AML-193 (cell line): Measurements from ENCODE around the gene LIN52.
"Not testable (repeated sequence)": the region's sequence is repeated elsewhere in the genome, so short reads cannot be mapped to it uniquely, and the experiment has no call there.

ENCODE experiments used
- DNase-seq, 2 experiments: peaks; one replicate each; lab custom pipeline; 2025; lab: John Stamatoyannopoulos, UW

The LIN52 gene

DNA sequence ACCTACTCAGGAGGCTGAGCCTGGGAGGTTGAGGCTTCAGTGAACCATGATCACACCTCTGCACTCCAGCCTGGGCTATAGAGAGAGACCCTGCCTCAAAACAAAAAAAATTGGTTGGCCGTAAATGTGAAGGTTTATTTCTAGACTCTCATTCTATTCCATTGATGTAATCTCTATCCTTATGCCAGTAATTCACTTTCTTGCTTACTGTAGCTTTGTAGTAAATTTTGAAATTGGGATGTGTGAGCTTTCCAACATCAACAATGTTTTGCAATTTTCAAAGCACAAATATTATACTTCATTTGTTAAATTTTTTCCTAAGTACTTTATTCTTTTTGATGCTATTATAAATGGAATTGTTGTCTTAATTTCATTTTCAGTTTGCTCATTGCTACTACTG is 24.6 kb downstream of the LIN52 start:
- DNase-seq: no peak

DNA sequence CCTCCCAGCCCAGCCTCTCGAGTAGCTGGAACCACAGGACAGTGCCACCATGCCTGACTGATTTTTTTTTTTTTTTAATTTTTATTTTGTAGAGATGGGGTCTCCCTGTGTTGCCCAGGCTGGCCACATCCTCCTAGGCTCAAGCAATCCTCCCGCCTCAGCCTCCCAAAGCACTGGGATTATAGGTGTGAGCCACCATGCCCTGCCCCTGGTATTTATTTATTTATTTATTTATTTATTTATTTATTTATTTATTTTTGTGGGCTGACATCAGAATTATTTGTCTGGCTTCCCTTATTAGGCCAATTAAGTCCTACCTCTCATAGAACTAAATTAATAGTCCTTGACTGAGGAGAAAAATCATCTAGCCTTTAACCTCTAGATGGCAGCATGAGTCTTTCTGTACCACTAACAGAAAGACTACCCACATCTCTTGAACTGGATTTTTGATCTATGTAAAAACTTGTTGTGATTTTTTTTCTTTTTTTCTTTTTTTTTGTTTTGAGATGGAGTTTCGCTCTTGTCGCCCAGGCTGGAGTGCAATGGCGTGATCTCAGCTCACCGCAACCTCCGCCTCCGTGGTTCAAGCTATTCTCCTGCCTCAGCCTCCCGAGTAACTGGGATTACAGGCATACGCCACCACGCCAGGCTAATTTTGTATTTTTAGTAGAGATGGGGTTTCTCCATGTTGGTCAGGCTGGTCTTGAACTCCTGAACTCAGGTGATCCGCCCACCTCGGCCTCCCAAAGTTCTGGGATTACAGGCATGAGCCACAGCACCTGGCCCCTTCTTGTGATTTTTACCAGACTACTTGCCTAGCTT is 26.9 kb downstream of the LIN52 start:
- DNase-seq: peak; percentile 70 to 72

DNA sequence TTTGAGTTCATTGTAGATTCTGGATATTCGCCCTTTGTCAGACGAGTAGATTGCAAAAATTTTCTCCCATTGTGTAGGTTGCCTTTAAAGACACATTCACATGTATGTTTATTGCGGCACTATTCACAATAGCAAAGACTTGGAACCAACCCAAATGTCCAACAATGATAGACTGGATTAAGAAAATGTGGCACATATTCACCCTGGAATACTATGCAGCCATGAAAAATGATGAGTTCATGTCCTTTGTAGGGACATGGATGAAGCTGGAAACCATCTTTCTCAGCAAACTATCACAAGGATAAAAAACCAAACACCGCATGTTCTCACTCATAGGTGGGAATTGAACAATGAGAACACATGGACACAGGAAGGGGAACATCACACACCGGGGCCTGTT is 40.7 kb downstream of the LIN52 start:
- DNase-seq: not testable (repeated sequence)

DNA sequence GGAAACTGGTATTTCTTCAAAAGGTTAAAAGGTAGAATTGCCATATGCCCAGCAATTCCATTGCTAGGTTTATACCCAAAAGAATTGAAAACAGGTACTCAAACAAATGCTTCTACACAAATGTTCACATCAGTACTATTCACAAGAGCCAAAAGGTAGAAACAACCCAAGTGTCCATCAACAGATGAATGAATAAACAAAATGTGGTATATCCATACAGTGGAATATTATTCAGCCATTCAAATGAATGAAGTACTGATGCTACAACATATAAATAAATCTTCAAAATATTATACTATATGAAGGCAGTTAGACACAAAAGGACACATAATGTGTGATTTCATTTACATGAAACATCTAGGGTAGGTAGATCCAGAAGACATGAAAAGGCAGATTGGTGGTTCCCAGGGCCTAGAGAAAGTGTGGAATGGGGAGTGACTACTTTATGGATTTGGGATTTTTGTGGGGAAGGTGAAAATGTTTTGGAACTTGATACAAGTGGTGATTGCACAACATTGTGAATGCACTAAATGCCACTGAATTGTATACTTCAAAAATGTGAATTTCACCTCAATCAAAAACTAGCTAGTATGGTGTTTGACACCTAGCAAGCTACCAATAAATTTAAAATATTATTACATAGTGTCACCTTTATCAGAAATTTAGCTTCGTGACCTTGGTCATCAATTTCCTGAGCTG is 41.7 kb downstream of the LIN52 start:
- no peak for DNase-seq

DNA sequence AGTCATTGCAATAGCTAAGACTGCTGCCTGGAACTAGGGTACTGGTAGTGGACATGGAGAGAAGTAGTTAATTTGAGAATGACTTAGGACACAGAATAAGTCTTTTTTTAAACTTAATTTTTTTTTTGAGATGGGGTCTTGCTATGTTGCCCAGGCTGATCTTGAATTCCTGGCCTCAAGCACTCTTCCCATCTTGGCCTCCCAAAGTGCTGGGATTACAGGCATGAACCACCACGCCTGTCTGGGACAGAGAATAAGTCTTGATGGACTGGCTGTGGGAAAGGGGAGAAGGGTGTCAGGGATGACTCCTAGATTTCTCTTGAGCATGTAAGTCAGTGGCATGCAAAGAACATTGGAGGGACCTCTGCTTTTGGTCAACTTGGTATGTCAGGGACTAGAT is 42.9 kb downstream of the LIN52 start:
- DNase-seq: no peak

DNA sequence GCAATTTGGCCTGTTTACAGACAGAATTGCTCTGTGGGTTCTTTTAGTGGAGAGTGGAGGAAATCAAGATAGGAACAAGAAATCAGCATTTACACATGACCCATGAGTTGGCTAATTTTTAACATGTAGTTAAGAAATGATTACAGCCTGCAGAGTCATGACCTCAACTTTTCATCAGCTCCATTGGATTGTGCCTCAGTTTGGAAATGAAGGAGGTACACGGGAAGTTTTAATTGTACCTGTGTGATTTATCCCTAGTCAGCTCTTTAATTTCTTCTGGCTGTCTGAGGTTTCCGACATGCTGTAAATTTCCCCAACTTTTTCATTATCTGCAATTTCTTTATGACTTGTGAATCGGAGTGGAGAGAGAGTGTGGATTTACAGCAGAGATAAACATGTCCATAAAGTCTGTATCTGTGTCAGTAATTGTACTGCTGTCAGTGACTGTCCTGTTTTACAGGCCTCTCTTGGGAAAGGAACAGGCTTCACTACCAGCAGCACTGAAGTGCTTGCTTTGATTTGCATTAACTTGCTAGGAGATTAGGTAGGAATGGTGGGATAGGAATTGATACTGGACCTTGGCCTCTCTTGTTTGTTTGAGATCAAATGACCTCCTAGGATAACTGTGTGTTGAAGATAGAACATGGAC is 49.2 kb downstream of the LIN52 start:
- DNase-seq: peak in 1 of 2 experiments; percentile 18

DNA sequence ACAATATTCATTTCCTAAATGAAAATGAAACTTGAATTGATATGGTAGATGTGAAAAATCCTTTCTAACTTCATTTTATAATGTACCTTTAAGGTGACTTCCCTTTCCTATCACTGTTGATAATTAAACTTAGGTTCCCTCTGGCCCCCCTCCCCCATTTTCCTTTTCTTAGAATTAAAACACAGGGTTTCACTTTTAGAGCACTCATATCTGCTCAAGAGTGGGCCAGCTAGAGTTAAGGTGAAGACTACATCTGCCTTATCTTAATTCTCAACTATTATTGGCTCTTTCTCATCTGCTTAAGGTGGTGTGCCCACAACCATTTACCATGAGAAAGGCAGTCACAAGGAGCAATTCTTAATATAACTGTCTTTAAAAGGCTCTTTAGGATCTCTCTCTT is 49.7 kb downstream of the LIN52 start:
- DNase-seq: no peak

DNA sequence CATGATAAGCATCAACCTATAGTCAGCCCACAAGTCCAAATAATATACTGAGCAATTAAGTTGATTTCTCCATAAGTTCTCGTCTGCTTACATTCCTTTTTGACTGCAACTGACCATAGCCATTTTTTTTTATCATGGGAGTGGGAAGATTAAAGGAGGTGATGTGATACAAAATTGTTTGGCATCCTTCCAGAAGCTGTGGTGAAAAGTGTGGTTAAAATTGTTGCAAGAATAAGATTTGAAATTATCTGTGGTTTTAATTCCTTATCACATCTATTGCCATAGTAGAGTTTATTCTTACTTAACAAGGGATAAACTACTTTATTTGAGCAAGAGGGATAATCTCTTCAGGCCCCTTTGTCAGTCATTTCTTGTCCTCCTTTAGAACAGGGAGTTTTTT is 50.7 kb downstream of the LIN52 start:
- DNase-seq: no peak

DNA sequence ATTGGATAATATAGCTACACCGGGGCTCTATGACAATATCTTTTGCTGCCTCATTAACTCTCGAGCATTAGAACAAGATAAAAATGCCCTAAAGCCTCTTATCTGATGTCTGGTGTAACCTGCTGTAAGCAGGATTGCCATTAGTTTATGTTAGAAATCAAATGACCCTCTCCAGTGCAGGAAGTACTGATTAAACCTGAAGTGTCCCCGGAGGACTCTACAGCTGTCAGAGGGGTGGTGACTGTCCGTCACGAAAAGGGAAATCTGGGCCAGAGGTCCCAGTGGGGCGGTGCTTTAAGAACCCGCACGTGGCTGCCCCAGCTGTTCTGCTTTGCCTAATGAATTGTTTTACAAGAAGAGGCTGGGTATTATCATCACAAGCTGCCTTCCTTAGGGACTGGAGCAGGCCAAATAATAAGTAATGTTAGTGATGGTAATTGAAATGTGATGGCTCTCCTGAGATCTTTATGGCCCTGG is 55.7 kb downstream of the LIN52 start:
- no peak for DNase-seq

DNA sequence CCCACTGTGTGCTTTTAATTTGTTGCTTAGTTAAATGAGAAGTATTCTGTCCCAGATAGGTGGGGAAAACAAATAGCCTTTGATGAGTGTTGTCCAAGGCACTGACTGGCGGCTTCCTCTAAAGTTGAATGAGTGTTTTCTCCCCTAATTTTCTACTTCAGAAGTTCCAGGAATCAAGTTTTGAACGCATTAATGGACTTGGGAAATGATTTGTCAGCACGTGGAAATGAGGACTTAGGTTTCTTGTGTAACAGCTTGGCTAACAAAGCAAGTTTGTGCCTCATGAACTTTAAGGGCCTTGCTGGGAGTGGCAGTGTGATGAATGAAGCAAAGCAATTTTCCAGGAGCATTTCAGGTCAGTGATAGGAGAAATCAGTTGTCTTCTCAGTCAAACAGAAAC is 56.9 kb downstream of the LIN52 start:
- DNase-seq: no peak

DNA sequence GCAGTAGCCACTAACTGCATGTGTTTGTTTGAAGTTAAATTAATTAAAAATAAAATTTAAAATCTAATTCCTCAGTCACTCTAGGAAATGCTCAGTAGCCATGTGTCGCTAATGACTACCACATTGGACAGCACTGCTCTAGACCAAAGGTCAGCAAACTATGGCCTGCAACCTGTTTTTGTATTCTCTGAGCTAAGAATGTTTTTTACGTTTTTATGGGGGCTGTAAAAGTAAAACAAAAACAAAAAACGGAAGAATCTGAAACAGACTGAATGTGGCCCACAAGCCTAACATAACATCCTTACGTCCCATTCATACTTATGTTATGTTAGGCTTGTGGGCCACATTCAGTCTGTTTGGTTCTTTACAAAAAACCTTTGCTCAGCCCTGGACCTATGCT is 57.8 kb downstream of the LIN52 start:
- DNase-seq: no peak

DNA sequence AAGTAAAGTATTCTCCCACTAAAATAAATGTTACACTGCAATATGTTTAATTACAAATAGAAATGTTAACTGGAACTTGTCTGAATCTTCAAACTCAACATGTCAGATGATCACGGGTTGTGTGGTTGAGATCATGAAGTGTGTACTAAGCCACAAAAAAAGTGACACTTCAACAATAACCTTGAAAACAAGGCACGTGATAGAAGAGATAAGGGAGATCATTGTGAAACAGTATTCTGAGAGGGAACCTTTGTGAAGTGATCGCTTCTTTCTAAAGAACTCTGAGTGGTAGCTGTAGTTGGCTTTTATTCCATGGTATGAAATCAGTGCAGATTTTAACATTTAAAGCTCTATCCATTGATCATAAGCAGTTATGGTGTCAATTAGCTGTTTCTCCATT is 60.0 kb downstream of the LIN52 start:
- no peak for DNase-seq

DNA sequence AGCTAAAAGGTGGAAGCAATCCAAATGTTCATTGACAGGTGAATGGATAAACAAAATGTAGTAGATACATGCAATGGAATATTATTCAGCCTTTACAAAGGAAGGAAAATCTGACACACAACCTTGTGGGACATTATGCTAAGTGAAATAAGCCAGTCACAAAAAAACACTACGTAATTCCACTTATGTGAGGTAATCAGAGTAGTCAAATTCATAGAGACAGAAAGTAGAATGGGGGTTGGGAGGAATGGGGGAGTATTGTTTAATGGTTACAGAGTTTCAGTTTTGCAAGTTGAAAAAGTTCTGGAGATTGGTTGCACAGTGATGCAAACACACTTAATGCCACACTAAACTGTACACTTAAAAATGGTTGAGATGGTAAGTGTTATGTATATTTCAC is 62.8 kb downstream of the LIN52 start:
- DNase-seq: no peak

DNA sequence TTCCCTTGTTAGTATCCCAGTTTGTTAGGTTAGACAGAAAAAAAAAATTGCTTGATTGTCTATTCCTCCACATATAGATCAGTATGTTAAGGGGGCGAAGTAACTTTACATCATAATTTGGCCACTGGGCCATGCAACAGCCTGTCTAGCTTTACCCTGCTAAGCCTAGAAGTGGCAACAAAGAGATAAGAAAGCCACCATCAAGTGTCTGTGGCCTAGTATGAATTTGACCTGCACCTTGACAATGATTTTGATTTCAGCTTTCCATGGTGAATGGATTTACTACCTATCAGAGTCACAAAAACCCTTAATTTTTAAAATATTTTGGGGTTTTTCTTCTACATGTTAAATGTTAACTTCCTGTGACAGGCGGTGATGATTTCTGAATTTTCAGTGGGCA is 63.9 kb downstream of the LIN52 start:
- DNase-seq: no peak

DNA sequence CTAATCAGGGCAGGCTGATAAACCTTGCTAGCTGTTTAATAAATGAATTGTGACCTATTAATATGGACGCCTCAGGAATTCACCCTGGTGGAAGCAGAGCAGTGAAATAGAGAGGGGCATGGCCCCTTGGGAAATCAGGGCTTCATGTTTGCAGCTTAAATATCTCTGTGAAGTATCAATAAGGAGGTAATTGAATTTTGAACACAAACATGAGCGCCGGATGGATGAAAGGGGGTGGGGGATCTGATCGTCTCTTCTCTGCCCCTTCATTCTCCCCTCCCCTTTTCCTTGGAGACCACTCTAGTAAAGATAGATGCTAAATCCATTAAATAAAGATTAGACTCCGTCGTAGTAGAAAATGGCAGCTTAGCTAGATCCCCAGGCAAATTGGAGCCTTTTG is 70.5 kb downstream of the LIN52 start:
- no peak for DNase-seq

DNA sequence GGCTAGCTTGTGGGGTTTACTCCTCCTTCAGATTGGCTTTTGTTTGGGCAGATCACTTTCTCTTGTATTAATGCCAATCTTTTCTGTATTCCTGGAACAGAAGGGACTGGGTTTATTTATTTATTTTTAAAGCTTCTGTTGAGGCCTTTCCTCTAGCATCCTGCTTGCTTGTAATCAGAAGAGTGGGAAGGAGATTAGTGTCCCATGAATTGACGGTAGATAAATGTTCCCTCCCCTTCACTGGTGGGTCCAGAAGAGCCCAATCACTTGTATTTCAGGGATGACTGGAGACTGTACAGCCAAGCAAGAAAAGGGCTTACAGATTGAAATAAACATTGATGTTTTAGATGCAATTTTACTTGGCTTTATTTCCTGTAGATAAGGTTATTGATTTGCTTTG is 71.0 kb downstream of the LIN52 start:
- DNase-seq: no peak

DNA sequence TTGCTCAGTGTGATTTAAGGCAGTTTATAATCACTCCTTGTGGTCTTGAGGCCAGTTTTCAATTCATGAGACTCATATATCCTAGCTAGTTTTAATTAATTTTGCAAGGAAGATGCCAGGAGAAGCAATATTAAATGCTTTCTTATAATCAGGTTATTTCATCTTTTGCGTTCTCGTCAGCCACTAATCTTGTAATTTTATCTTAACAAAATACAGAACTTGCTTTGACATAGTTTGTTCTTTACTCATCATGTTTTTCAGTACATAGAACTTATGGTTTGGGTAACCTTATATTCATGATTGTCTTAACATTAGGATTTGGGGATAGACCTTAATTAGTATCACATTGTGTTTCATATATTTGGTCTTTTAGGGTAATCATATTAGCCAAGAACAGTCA is 76.0 kb downstream of the LIN52 start:
- no peak for DNase-seq

DNA sequence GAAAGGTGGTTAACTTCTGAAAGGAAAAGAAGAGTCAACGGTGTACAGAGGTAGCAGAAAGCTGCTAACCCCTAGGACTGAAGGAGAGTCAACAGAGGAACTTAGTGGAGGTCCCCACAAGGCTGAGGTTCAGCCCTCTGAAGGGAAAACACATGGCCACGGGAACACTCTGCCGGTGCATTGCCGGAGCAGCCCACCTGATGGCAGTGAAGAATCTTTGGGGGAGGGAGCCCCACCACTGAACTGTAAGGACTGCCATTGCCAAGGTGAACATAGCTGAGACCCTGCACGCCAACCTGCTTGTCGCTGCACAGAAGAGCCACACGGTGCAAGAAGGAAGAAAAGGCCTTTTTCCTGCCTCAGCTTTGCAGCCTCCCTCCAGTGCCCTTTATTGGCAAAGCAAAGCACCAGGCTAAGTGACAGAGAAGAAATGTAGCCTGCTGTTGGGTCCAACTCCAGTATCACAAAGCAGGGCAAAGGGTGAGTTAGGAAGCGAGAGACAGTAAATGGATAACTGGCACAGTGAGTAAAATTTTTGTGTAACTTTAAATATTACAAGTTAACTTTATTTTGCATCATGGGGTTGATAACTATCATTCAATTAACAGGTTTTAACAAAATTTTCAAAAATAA is 76.9 kb downstream of the LIN52 start:
- no peak for DNase-seq

DNA sequence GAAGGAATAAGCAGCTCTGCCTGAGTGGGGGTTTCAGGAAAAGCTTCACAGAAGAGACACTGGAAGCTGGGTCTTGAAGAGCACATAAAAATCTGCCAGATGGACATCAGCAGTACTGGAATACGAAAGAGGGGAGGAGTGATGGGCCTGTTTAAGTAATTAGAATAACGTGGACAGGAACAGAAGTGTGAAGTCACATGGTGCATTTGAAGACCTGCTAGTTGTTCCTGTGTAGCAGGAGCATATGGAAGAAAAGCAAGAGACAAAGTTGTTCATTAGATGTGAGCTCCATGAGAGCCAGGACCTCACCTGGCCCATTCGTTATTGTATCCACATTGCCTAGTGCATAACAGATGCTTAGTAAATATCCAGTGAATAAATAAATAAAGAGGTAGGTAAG is 85.2 kb downstream of the LIN52 start:
- no peak for DNase-seq

DNA sequence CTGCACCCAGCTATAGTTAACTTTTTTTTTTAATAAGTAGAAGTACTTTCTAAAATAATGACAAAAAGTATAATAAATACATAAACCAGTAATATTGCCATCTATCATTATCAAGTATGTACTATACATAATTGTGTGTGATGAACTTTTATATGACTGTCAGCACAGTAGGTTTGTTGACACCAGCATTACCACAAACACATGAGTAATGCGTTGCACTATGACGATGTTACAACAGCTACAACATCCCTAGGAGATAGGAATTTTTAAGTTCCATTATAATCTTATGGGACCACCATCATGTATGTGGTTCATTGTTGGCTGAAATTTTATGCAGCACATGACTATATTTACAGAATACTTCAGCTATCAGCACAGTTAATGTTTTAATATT is 91.6 kb downstream of the LIN52 start:
- DNase-seq: no peak

DNA sequence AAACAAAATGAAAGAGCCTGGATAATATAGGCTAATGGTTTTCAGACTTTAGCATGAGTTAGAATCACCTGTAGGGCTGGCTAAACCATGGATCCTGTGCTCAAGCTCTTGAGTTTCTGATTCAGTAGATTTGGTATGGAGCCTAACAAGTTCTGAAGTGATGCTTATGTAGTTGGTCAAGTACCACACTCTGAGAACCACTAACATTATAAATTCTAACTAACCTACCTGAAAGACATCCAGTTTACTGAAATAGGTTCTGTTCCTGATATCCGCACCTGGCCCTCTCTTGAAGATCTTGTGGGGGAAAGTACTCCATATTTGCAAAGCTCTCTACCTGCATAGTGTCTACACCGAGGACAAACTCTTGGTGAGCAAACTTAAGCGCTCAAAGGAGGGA is 95.1 kb downstream of the LIN52 start:
- DNase-seq: no peak

DNA sequence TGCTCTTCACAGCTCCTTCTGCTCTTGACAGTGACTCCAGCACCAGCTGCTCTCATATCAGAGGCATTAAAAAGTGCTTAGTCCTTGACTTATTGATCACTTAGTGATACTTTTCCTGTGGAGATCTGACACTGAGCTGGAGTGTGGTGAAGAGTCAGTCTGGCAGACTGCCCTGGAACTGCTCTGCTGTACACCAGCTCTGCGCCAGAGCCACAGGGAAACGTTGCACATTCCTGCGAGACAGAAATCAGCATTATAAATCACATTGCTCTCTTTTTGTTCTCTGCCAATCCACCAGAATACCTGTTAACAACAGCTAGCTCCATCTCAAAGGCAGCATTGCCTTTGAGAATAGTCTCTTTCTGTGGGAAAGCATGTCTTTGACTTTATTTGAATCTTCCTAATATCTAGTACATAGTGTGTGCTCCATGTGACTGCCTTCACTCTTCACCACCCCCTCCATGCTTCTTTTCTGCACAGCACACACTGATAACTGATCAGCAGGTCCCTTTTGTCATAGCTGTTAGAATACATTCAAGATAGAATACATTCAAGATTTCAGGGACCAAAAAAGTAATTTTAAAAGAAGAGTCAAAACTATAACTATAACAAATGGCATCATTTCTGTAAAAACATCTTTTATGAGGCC is 106.3 kb downstream of the LIN52 start:
- no peak for DNase-seq
